ENCODE measurements around the gene COL5A3.

Gene COL5A3

GRCh38 chr19:10019246-10019645 is 8.9 kb upstream of the COL5A3 start:
- ChIA-PET POLR2A (no interaction called here), CTCF (interaction anchor here (1.1 kb wide), 1 partner anchor 19 kb away, joined by 3 read pairs; no protein-coding TSS in a partner anchor)
- DNase-seq (ENCODE audit: extremely low spot score): no peak
- TF ChIP-seq FOXK2 (IDR thresholded peaks at IDR 0.05): no peak
- TF ChIP-seq L3MBTL2 (conservative IDR thresholded peaks at IDR 0.05): no peak
- no peak for TF ChIP-seq ZNF384 (IDR thresholded peaks at IDR 0.05)
- no peak for TF ChIP-seq ARNT (IDR thresholded peaks at IDR 0.05)
- TF ChIP-seq FOXA1 (IDR thresholded peaks at IDR 0.05): no peak
- TF ChIP-seq CTBP1 (IDR thresholded peaks at IDR 0.05; ENCODE audit: borderline replicate concordance): no peak
- TF ChIP-seq ELF4 (IDR thresholded peaks at IDR 0.05): no peak
- no peak for TF ChIP-seq TARDBP (IDR thresholded peaks at IDR 0.05)
- no peak for TF ChIP-seq SP1 (IDR thresholded peaks at IDR 0.05)
- TF ChIP-seq NFRKB (IDR thresholded peaks at IDR 0.05): no peak
- TF ChIP-seq SUZ12 (IDR thresholded peaks at IDR 0.05): no peak
- TF ChIP-seq PKNOX1 (IDR thresholded peaks at IDR 0.05): no peak
- TF ChIP-seq LEF1 (IDR thresholded peaks at IDR 0.05; ENCODE audit: borderline replicate concordance): no peak
- TF ChIP-seq HDGF (IDR thresholded peaks at IDR 0.05; ENCODE audit: borderline replicate concordance): no peak
- no peak for TF ChIP-seq FOXM1 (IDR thresholded peaks at IDR 0.05; ENCODE audit: borderline replicate concordance)
- TF ChIP-seq BHLHE40 (IDR thresholded peaks at IDR 0.05; ENCODE audit: borderline replicate concordance): no peak

GRCh38 chr19:10018786-10019185 is 8.5 kb upstream of the COL5A3 start:
- TF ChIP-seq SP1 (IDR thresholded peaks at IDR 0.05): no peak
- no peak for TF ChIP-seq ELF4 (IDR thresholded peaks at IDR 0.05)
- TF ChIP-seq SUZ12 (IDR thresholded peaks at IDR 0.05): no peak
- no peak for TF ChIP-seq LEF1 (IDR thresholded peaks at IDR 0.05; ENCODE audit: borderline replicate concordance)
- TF ChIP-seq CTBP1 (IDR thresholded peaks at IDR 0.05; ENCODE audit: borderline replicate concordance): no peak
- no peak for TF ChIP-seq FOXM1 (IDR thresholded peaks at IDR 0.05; ENCODE audit: borderline replicate concordance)
- no peak for TF ChIP-seq TARDBP (IDR thresholded peaks at IDR 0.05)
- TF ChIP-seq PKNOX1 (IDR thresholded peaks at IDR 0.05): no peak
- ChIA-PET CTCF (interaction anchor here (1.1 kb wide), 1 partner anchor 19 kb away, joined by 3 read pairs; no protein-coding TSS in a partner anchor), POLR2A (no interaction called here)
- DNase-seq (ENCODE audit: extremely low spot score): no peak

GRCh38 chr19:10018263-10018662 is 8.0 kb upstream of the COL5A3 start:
- CTCF ChIA-PET: no interaction called here
- DNase-seq (ENCODE audit: extremely low spot score): no peak

GRCh38 chr19:10013834-10014618 is 3.7 kb upstream of the COL5A3 start:
- no peak for DNase-seq (ENCODE audit: extremely low spot score)
- TF ChIP-seq ELF4 (IDR thresholded peaks at IDR 0.05): no peak
- no peak for TF ChIP-seq SUZ12 (IDR thresholded peaks at IDR 0.05)
- TF ChIP-seq L3MBTL2 (conservative IDR thresholded peaks at IDR 0.05): no peak
- TF ChIP-seq NFRKB (IDR thresholded peaks at IDR 0.05): no peak
- TF ChIP-seq SP1 (IDR thresholded peaks at IDR 0.05): no peak
- TF ChIP-seq ZNF384 (IDR thresholded peaks at IDR 0.05): no peak
- no peak for TF ChIP-seq BHLHE40 (IDR thresholded peaks at IDR 0.05; ENCODE audit: borderline replicate concordance)
- ChIA-PET POLR2A (no interaction called here), CTCF (interaction anchor here (1.4 kb wide), 1 partner anchor 14 kb away, joined by 4 read pairs; no protein-coding TSS in a partner anchor)

More at GRCh38 chr19:10018263-10018662, 8.0 kb upstream of the COL5A3 start:
- no peak for TF ChIP-seq SP1 (IDR thresholded peaks at IDR 0.05)
- TF ChIP-seq ARNT (IDR thresholded peaks at IDR 0.05): no peak
- no peak for TF ChIP-seq L3MBTL2 (conservative IDR thresholded peaks at IDR 0.05)
- TF ChIP-seq NFRKB (IDR thresholded peaks at IDR 0.05): no peak
- no peak for TF ChIP-seq CTBP1 (IDR thresholded peaks at IDR 0.05; ENCODE audit: borderline replicate concordance)
- no peak for TF ChIP-seq HDGF (IDR thresholded peaks at IDR 0.05; ENCODE audit: borderline replicate concordance)
- no peak for TF ChIP-seq LEF1 (IDR thresholded peaks at IDR 0.05; ENCODE audit: borderline replicate concordance)
- POLR2A ChIA-PET: no interaction called here

GRCh38 chr19:10013316-10013715 is 3.0 kb upstream of the COL5A3 start, which contains the start of gene RDH8:
Gene RDH8 (plus strand): TSS chr19:10013483. CDS start chr19:10013498, 15 bp downstream.
- ChIA-PET POLR2A (no interaction called here), CTCF (no interaction called here)
- TF ChIP-seq FOXK2 (IDR thresholded peaks at IDR 0.05) (no peak), L3MBTL2 (conservative IDR thresholded peaks at IDR 0.05) (no peak), LEF1 (IDR thresholded peaks at IDR 0.05; ENCODE audit: borderline replicate concordance) (no peak), ARNT (IDR thresholded peaks at IDR 0.05) (no peak), TARDBP (IDR thresholded peaks at IDR 0.05) (no peak), HDGF (IDR thresholded peaks at IDR 0.05; ENCODE audit: borderline replicate concordance) (no peak), CTBP1 (IDR thresholded peaks at IDR 0.05; ENCODE audit: borderline replicate concordance) (no peak), BHLHE40 (IDR thresholded peaks at IDR 0.05; ENCODE audit: borderline replicate concordance) (no peak)
- no peak for DNase-seq (ENCODE audit: extremely low spot score)

- no peak for TF ChIP-seq CTBP1 (IDR thresholded peaks at IDR 0.05; ENCODE audit: borderline replicate concordance)
- no peak for TF ChIP-seq ZNF384 (IDR thresholded peaks at IDR 0.05)
- no peak for TF ChIP-seq L3MBTL2 (conservative IDR thresholded peaks at IDR 0.05)
- no peak for TF ChIP-seq BHLHE40 (IDR thresholded peaks at IDR 0.05; ENCODE audit: borderline replicate concordance)
- TF ChIP-seq HDGF (IDR thresholded peaks at IDR 0.05; ENCODE audit: borderline replicate concordance): no peak
- TF ChIP-seq LEF1 (IDR thresholded peaks at IDR 0.05; ENCODE audit: borderline replicate concordance): no peak
- TF ChIP-seq ARNT (IDR thresholded peaks at IDR 0.05): no peak
- TF ChIP-seq FOXM1 (IDR thresholded peaks at IDR 0.05; ENCODE audit: borderline replicate concordance): no peak
- TF ChIP-seq SP1 (IDR thresholded peaks at IDR 0.05): no peak
- no peak for TF ChIP-seq SUZ12 (IDR thresholded peaks at IDR 0.05)
- no peak for TF ChIP-seq ELF4 (IDR thresholded peaks at IDR 0.05)
- no peak for TF ChIP-seq FOXA1 (IDR thresholded peaks at IDR 0.05)
- TF ChIP-seq FOXK2 (IDR thresholded peaks at IDR 0.05): no peak
- CTCF ChIA-PET: no interaction called here
- DNase-seq (ENCODE audit: extremely low spot score): no peak
- POLR2A ChIA-PET: interaction anchor here (0.6 kb wide), 1 partner anchor 9 kb away, joined by 3 read pairs; no protein-coding TSS in a partner anchor
Observed at GRCh38 chr19:10011974-10012373, 1.7 kb upstream of the COL5A3 start.
